Measurements from ENCODE around the gene CFAP70. TPM values are rescaled to one million over a fixed set of nuclear protein-coding genes. Genes with fewer than 3 reads are reported as not detected.
"Not testable (repeated sequence)": the region's sequence is repeated elsewhere in the genome, so short reads cannot be mapped to it uniquely, and the experiment has no call there.

CFAP70 gene
- total RNA-seq, 1 donor from 2014 or later = 2.8 TPM

DNA sequence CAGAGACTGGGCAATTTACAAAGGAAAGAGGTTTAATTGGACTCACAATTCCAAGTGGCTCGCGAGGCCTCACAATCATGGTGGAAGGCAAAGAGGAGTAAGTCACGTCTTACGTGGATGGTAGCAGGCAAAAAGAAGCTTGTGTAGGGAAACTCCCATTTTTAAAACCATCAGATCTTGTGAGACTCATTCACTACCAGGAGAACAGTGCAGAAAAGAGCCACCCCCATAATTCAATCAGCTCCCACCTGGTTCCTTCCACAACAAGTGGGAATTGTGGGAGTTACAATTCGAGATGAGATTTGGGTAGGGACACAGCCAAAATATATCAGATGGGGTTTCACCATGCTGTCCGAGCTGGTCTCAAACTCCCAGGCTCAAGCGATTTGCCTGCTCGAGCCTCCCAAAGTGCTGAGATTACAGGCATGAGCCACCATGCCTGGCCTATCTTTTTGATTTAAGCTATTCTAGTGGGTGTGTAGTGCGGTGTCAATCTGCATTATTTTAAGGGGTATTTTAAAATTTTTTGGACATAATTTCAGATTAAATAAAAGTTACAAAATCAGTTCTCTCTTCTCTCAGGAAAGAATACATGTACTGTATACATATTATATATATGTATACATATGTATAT, 97.2 kb downstream of the CFAP70 start:
- no peak for ATAC-seq
- no peak for DNase-seq (ENCODE audit: low spot score)

DNA sequence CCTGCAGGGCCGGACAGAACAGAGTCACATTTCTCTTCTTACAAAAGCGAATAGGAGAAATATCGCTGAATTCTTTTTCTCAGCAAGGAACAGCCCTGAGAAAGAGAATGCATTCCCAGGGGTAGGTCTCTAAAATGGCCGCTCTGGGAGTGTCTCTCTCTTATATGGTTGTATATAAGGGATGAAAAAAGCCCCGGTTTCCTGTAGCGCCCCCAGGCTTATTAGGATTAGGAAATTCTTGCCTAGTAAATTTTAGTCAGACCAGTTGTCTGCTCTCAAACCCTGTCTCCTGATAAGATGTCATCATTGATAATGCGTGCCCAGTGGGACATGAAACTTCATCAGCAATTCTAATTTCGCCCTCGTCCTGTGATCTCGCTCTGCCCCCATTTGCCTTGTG, 100.1 kb downstream of the CFAP70 start:
- not testable (repeated sequence) for DNase-seq (ENCODE audit: low spot score); ATAC-seq

GRCh38 chr10:73253225-73253555, 105.5 kb downstream of the CFAP70 start:
- DNase-seq (ENCODE audit: low spot score) (no peak), ATAC-seq (peak; percentile 6)

DNA sequence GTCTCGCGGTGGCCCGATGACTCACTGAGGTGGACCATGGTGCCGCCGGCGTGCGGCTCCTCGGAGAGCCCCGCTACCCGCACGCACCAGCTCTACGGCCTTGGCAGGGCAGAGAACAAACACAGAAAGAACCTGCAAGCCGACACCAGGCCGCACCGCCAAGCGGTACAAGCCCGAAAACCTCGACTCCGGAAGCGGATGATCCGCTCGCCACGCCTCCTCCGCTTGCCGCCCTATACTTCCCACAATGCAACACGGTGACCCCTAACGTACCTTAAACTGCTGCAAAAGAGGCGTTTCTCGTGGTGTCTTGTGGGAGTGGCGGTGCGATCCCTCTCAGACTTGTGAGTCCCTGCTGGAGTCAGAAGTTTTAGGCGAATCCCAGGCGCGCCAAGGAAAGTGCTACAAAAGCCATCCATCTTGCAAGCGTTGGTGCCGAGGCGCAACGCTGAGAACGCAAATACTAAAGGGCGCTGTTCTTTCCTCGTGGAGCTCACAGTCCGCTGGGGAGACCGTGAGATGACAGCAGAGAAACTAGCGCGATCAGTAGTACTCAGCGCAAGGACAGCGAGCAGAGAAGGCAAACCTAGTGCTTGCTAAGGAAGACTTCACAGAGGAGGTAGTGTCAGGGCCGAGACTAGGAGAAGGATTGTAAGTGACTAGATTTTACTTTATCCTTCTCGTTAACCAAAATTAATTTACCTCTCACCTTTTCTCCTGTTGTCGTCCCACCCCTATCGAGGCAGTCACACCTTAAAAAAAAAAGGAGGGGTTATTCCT, 106.0 kb downstream of the CFAP70 start, which contains the start of gene MRPS16:
Gene MRPS16 (minus strand): TSS at position 200 of the 780 bp plus-strand sequence. CDS start 162 bp downstream, at position 38.
- ATAC-seq (peak; percentile 97), DNase-seq (ENCODE audit: low spot score) (peak; percentile 97)

DNA sequence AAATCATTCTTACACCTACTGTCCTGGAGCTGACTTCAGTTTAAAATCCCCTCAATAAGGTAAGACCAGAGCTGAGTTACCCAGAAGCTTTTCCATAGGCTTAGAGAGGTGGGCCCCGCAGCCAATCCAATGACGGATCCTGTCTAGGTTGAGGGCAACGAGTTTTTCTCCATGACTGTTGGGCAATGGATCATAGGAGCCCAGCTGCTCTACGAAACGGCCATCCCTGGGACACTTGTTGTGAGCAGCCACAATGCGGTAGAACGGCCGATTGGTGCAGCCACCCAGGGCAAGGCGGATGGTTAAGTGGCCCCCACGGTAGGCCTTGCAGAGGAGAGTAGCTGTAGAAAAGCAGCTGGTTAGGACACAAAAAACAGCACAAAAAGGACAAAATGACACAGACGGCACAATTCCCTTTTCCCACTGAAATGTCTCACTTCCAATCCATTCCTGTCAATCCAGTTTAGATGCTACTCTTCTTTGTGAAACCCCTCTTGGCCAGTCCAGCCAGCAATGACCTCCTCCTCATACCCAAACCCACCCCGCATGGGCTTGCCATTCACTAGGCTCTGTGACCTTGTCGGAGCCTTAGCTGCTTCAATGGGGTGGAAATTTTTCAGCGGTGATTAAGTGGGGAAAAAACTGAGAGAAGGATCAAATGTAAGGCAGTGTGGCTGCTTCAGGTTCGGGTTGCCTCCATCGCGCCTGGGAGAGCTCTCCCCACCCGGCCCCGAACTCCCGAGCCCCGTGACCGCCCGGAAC, 106.8 kb downstream of the CFAP70 start:
- peak; percentile 57 for ATAC-seq

GRCh38 chr10:73248259-73248724, 110.4 kb downstream of the CFAP70 start:
- DNase-seq (ENCODE audit: low spot score) (no peak), ATAC-seq (no peak)

More for the DNA sequence above, 106.8 kb downstream of the CFAP70 start:
- DNase-seq (ENCODE audit: low spot score) = no peak

DNA sequence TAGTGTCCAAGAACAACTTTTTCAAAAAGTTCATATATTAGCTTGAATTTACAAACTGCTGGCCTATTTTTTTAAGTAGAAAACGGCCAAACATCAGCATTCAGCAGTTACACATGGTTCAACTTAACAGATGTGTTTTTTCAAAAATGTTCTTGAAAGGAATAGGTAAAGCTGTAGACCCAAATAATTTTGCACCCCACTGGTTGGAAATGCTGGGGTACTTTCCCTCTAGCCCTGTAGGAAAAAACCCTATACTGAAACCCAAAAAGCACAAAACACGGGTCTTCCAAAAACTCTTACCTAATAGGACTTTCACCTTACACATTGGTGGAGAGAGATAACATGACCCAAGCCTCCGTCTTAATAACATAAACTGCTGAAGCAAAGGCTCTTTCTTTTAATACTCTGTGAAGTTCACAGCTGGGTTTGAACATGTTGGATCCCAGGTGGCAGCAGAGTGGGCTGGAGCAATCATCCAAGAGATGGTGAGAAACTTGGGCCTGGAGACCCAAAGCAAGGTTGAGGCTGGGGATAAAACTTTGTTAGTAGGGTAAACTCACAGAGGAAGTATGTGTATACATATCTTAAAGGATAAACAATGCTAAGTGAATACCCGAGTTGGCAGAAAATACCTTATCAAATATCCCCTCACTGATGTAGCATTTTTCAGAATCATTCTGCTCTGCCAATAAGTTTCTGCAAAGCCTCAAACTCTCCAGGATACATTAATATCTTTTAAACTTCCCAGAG, 111.0 kb downstream of the CFAP70 start:
- no peak for DNase-seq (ENCODE audit: low spot score)
- no peak for ATAC-seq

- ATAC-seq (peak; percentile 91), DNase-seq (ENCODE audit: low spot score) (peak; percentile 98)
These were observed 111.8 kb downstream of the CFAP70 start, which contains the start of gene DNAJC9 for GRCh38 chr10:73246646-73247508. TSS of gene DNAJC9 (minus strand) at chr10:73247255. CDS start at chr10:73247189, 66 bp downstream.

DNA sequence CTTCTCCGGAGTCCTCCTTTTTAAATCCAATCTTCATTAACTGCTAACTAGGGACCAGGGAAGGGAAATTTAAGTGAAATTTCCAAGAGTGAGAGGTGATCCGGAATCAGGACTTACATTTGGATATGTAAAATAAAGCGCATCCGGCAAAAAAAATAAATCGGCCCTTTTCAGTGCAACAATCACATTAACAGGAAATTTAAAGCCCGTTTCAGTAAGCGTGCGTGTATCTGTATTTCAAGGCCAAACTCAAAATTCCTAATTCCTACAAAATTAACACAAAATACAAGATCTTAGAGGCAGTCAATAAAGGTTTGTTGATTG, 112.4 kb downstream of the CFAP70 start:
- DNase-seq (ENCODE audit: low spot score) (no peak), ATAC-seq (no peak)

GRCh38 chr10:73244866-73245477, 113.7 kb downstream of the CFAP70 start:
- no peak for DNase-seq (ENCODE audit: low spot score)
- ATAC-seq = no peak

- ATAC-seq = no peak
These were observed 118.8 kb downstream of the CFAP70 start for GRCh38 chr10:73239908-73240307.

GRCh38 chr10:73238990-73239566, 119.6 kb downstream of the CFAP70 start:
- DNase-seq (ENCODE audit: low spot score) (no peak), ATAC-seq (no peak)

More at GRCh38 chr10:73239908-73240307, 118.8 kb downstream of the CFAP70 start:
- no peak for DNase-seq (ENCODE audit: low spot score)

DNA sequence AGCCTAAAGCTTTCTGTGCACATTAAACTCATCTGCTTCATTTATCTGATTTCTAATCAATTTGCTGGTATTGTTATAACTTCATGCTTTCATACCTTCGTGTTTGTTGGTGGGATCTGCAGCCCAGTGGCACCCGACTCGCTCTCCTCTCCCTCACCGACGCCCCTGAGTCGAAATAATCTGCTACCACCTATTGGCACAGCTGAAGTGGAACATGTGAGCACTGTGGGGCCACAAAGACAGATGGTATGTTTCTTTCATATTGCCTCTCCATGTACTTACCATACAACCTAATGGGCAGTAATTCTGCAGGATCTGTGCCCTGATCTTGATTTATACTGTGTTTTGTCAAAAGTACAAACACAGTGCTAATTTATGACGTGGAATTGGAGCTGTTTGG, 124.0 kb downstream of the CFAP70 start:
- DNase-seq (ENCODE audit: low spot score) (no peak), ATAC-seq (no peak)

GRCh38 chr10:73233883-73234282, 124.8 kb downstream of the CFAP70 start:
- DNase-seq (ENCODE audit: low spot score) (no peak), ATAC-seq (no peak)

- no peak for DNase-seq (ENCODE audit: low spot score)
These were observed 125.8 kb downstream of the CFAP70 start for GRCh38 chr10:73232887-73233286.

DNA sequence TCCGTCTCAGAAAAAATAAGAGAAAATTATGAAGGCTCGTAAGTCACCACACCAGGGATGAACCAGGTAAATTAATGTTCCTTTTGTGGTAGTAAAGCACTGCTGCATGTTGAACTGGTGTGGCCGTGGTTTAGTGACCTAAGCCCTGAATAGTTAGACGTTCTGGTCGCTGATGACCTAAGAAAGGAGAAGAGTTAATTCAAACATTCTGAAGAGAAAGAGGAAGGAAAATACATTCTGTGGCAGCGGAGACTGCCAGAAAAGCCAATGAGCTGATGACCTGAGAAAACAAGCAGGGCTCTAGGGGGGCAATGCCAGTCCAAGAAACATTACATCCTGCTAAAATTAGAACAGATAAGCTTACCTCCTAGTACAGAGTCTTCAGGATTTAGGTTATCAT, 129.1 kb downstream of the CFAP70 start:
- no peak for ATAC-seq

More at GRCh38 chr10:73232887-73233286, 125.8 kb downstream of the CFAP70 start:
- ATAC-seq = no peak

DNA sequence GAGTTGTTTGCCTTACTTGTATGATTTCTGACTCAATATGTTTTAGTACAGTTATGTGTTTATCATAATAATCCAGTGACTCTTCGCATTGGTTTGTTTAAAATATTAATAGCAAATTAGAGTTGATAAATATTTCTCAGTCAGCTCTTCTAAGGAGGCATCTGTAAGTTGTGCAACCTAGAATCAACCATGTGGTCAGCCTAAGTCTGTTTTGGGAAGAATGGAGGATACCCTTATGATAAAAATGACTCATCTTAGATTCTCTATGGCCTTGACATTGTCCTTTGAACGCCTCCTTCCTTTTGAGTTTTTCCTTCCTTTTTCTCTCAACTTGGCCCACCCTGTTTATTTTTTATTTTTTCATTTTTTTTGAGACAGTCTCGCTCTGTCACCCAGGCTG, 130.4 kb downstream of the CFAP70 start:
- DNase-seq (ENCODE audit: low spot score) = no peak
- no peak for ATAC-seq

More for the DNA sequence above, 129.1 kb downstream of the CFAP70 start:
- DNase-seq (ENCODE audit: low spot score) = no peak

- no peak for ATAC-seq
- no peak for DNase-seq (ENCODE audit: low spot score)
These were observed 132.0 kb downstream of the CFAP70 start for GRCh38 chr10:73226663-73227062.

DNA sequence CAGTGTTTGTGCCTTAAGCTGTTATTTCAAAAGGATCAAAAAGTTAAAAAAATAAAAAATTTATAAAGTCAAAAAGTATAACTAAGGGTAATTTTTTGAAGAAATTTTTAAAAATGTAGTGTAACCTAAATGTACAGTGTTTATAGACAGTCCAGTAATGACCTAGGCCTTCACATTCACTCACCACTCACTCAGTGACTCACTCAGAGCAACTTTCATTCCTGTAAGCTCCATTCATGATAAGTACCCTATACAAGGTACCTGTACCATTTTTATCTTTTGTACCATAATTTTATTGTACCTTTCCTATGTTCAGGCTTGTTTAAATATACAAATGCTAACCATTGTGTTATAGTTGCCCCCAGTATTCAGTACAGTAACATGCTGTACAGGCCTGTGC, 133.1 kb downstream of the CFAP70 start:
- ATAC-seq = no peak
- DNase-seq (ENCODE audit: low spot score) = no peak
